ENCODE data around the gene OGFR.

OGFR gene

DNA sequence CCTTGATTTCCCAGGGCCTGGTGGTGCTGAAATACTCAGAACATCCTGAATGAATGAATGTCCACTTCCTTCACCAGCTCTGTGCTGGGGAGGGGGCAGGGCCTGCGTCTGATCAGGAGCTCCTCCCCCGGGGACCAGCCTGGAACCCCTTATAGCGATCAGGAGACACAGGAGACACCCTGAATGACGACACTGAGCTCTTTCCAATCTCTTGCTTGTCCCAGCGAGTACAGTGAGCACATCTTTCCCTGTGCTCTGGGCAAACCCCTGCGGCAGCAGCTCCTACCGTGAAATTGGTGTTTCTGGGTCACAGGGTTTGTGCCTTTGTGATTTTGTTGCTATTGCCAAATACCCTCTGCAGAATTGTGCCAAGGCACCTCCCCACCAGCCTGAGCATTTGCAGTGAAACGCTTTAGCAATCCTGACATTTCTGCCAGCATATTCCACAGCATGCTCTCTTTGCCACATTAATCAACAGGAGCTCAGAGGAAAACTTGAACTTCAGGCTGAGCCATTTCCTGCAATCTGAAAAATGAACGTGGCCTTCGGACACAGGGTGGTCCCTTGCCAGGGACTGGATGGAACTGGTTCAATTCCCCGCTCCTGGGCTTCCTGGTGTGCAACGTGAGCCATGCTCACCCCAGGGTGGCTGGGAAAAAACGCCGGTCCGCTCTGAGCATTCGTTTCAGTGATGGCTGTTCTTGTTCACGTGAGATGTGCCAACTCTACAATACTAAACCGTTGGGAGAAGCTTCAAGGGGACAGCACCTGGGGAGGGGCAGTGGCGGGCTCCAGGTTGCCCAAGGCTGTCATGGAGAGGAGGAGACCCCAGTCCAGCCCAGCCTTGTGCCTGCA, 31.4 kb upstream of the OGFR start:
- DNase-seq (ENCODE audit: insufficient read length, low spot score) (no peak), FAIRE-seq (no peak)
- TF ChIP-seq POLR2AphosphoS5 (IDR thresholded peaks at IDR 0.05; ENCODE audit: low read depth, low read length), result no peak

DNA sequence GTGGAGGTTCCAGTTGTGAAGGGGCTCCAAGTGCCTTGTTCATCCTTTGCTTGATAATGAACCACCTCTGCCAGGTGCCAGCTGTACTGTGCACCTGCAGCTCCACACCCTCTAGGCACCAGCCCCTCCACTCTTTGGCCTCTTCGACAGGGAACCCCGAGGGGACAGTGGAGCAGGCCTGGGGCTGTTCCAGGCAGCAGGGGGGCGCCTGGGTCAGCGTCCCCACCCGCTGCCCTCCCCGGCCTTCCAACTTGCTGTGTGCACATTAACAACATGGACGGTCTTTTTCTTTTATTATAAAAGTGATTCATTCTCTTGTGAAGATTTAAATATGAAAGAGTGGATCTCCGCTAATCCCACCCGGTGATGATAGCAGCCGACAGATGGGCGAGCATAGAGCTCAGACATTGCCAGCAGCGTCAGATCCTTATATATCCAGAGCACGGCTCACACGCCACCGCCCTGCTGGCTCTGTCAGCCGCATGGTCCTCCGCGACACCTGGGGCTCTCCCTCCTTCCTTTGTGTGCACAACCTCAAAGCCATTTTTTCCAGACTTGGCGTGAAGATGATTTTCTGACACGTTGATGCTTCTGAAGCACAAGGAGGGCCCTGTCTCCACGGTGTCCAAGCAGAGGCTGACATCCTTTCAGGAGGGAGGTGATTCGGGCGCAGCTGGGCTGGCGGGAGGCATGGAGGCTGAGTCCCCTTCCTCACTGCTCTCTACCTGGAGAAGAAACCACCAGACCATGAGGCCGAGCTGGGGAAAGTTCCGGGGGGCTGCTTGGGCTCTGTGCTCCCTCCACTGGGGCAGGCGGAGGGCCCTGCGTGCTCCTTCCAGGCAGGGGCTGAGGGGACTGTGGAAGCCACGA, 30.6 kb upstream of the OGFR start:
- FAIRE-seq (no peak), DNase-seq (ENCODE audit: insufficient read length, low spot score) (no peak)
- no peak for TF ChIP-seq SPI1 (IDR thresholded peaks at IDR 0.05; ENCODE audit: low read depth, low read length)
- TF ChIP-seq POU2F2 (IDR thresholded peaks at IDR 0.05; ENCODE audit: low read depth, low read length), result no peak
- no peak for TF ChIP-seq PAX5 (IDR thresholded peaks at IDR 0.05; ENCODE audit: insufficient read depth, low read length, severe bottlenecking)
- no peak for TF ChIP-seq POLR2AphosphoS5 (IDR thresholded peaks at IDR 0.05; ENCODE audit: low read depth, low read length)
- no peak for TF ChIP-seq TAF1 (IDR thresholded peaks at IDR 0.05; ENCODE audit: low read depth, low read length)
- TF ChIP-seq POLR2A (IDR thresholded peaks at IDR 0.05; ENCODE audit: low read depth, low read length), result no peak

DNA sequence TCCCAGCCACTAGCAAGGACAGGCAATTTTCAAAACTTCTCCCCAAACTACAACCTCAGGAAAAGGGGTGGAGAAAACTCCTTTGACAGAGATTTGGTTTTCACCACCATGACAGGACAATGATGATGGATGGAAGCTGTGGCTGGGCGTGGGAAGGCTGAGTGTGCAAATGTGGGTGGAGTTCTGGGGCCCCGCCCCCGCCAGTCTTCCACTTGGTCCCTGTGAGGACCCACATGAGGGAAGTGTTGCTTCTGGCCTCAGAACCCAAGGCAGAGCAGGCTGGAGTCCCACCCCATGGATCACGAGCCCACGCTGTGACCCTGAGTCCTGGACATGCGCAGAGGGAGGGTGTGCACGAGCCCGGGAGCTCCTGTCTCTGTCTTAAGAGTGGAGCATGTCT, 29.9 kb upstream of the OGFR start:
- no peak for TF ChIP-seq POU2F2 (IDR thresholded peaks at IDR 0.05; ENCODE audit: low read depth, low read length)
- no peak for TF ChIP-seq POLR2AphosphoS5 (IDR thresholded peaks at IDR 0.05; ENCODE audit: low read depth, low read length)
- DNase-seq (ENCODE audit: insufficient read length, low spot score), result no peak
- no peak for FAIRE-seq

DNA sequence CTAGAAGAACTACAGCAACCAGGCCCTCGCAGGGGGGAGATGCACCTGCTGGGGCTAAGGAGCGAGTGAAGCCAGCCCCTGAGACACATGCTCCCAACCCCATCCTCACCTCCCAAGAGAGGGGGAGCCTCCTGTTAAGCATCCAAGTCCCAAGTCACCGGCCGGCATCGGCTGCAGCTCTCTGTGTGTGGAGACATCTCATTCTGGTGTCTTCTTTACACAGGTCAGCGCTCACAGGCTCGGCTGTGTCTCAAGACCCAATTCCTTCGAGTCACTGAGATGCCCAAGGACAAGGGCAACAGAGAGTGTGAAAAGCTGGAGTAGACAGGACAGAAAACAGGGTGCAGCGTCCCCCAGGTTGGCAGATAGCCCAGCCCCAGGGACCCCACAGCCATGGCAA, 29.4 kb upstream of the OGFR start:
- no peak for DNase-seq (ENCODE audit: insufficient read length, low spot score)
- FAIRE-seq, result no peak
- TF ChIP-seq POLR2A (IDR thresholded peaks at IDR 0.05; ENCODE audit: low read depth, low read length), result no peak
- no peak for TF ChIP-seq PAX5 (IDR thresholded peaks at IDR 0.05; ENCODE audit: insufficient read depth, low read length, severe bottlenecking)
- TF ChIP-seq POU2F2 (IDR thresholded peaks at IDR 0.05; ENCODE audit: low read depth, low read length), result no peak
- no peak for TF ChIP-seq TAF1 (IDR thresholded peaks at IDR 0.05; ENCODE audit: low read depth, low read length)
- TF ChIP-seq SPI1 (IDR thresholded peaks at IDR 0.05; ENCODE audit: low read depth, low read length), result no peak
- TF ChIP-seq POLR2AphosphoS5 (IDR thresholded peaks at IDR 0.05; ENCODE audit: low read depth, low read length), result no peak

DNA sequence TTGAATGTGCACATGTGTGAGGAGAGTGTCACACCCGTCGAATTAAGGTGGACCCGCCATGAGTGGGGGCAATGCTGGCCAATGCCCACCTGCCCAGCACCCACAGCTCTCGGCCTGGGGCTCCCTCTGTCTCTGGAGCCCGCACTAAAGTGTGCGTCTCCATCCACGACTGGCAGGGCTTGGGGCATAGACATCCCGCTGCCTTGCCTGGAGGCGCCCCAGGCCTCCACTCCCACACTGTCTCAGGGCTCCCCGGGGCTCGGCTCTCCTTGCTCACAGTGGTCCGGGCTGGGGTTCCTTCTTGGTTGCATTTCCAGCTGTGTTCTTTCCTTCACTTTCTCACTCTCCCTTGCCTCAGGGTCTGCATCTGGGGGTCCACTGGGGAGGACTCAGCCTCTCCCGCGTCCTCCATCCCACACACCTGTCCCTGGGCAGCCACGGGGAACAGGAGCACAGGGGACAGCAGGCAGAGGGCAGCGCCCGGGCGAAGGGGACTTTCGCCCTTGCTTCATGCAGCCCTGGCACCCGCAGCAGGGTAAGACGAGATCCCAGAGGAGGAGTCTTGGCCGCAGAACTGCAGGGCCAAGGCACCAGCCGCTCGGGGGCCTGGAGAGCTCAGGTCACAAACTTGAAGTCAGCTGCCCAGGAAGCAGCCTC, 28.5 kb upstream of the OGFR start:
- no peak for DNase-seq (ENCODE audit: insufficient read length, low spot score)
- TF ChIP-seq POU2F2 (IDR thresholded peaks at IDR 0.05; ENCODE audit: low read depth, low read length) (no peak), POLR2AphosphoS5 (IDR thresholded peaks at IDR 0.05; ENCODE audit: low read depth, low read length) (no peak), POLR2A (IDR thresholded peaks at IDR 0.05; ENCODE audit: low read depth, low read length) (no peak), TAF1 (IDR thresholded peaks at IDR 0.05; ENCODE audit: low read depth, low read length) (no peak), SPI1 (IDR thresholded peaks at IDR 0.05; ENCODE audit: low read depth, low read length) (no peak), PAX5 (IDR thresholded peaks at IDR 0.05; ENCODE audit: insufficient read depth, low read length, severe bottlenecking) (no peak)
- no peak for FAIRE-seq

DNA sequence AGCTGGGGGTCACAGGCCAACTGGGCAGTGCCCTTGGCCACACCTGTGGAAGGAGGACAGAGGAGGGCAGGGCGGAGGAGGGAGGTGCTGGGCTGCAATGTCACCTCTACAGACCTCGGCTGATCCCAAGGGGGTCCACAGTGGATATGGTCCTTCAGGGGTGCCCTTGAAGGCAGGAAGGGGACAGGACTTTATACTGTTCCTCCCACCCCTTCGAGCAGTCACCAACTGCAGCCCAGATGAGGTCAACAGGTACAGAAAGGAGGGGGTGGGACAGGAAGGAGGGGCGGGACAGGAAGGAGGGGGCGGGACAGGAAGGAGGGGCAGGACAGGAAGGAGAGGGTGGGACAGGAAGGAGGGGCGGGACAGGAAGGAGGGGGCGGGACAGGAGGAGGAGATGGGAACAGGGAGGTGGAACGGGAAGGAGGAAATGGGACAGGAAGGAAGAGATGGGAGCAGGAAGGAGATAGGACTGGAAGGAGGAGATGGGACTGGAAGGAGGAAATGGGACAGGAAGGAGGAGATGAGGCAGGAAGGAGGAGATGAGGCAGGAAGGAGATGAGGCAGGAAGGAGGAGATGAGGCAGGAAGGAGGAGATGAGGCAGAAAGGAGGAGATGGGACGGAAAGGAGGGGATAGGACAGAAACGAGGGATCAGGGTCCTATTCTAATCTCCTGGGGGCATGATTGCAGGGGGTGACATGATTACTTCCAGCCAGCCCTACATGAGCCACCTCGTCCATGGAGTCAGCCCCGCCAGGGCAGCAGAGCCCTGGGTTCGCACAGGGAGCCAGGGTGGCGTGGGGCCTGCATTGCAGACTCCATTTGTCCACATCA, 27.7 kb upstream of the OGFR start:
- FAIRE-seq (peak; percentile 87), DNase-seq (ENCODE audit: insufficient read length, low spot score) (peak; percentile 87)
- TF ChIP-seq PAX5 (IDR thresholded peaks at IDR 0.05; ENCODE audit: insufficient read depth, low read length, severe bottlenecking), result no peak
- no peak for TF ChIP-seq POU2F2 (IDR thresholded peaks at IDR 0.05; ENCODE audit: low read depth, low read length)
- no peak for TF ChIP-seq TAF1 (IDR thresholded peaks at IDR 0.05; ENCODE audit: low read depth, low read length)
- no peak for TF ChIP-seq POLR2AphosphoS5 (IDR thresholded peaks at IDR 0.05; ENCODE audit: low read depth, low read length)
- no peak for TF ChIP-seq SPI1 (IDR thresholded peaks at IDR 0.05; ENCODE audit: low read depth, low read length)

DNA sequence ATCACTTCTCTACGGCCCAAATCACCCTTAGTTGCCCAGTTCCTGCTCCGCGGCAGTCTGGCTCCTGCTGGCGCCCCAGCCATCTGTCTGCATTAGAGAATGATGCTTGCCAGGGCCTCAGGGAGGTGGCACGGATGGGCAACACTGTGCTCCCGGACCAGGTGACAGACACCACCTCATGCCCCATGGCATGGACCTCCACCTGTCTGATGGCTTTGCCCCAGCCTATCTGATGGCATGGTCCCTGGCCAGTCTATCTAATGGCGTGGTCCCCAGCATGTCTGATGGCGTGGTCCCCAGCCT, 27.2 kb upstream of the OGFR start:
- TF ChIP-seq POLR2AphosphoS5 (IDR thresholded peaks at IDR 0.05; ENCODE audit: low read depth, low read length) (no peak), TAF1 (IDR thresholded peaks at IDR 0.05; ENCODE audit: low read depth, low read length) (no peak), POLR2A (IDR thresholded peaks at IDR 0.05; ENCODE audit: low read depth, low read length) (no peak)
- FAIRE-seq (no peak), DNase-seq (ENCODE audit: insufficient read length, low spot score) (no peak)

DNA sequence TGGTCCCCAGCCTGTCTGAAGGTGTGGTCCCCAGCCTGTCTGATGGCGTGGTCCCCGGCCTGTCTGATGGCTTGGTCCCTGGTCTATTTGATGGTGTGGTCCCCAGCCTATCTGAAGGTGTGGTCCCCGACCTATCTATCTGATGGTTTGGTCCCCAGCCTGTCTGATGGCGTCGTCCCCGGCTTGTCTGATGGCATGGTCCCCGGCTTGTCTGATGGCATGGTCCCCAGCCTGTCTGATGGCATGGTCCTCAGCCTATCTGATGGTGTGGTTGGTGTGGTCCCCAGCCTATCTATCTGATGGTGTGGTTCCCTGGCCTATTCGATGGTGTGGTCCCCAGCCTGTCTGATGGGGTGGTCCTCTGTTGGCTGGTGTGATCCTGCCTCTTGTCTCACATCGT, 26.6 kb upstream of the OGFR start:
- DNase-seq (ENCODE audit: insufficient read length, low spot score) (no peak), FAIRE-seq (no peak)
- no peak for TF ChIP-seq TAF1 (IDR thresholded peaks at IDR 0.05; ENCODE audit: low read depth, low read length)
- TF ChIP-seq SPI1 (IDR thresholded peaks at IDR 0.05; ENCODE audit: low read depth, low read length), result no peak
- TF ChIP-seq POU2F2 (IDR thresholded peaks at IDR 0.05; ENCODE audit: low read depth, low read length), result no peak
- TF ChIP-seq PAX5 (IDR thresholded peaks at IDR 0.05; ENCODE audit: insufficient read depth, low read length, severe bottlenecking), result no peak
- no peak for TF ChIP-seq POLR2AphosphoS5 (IDR thresholded peaks at IDR 0.05; ENCODE audit: low read depth, low read length)
- TF ChIP-seq POLR2A (IDR thresholded peaks at IDR 0.05; ENCODE audit: low read depth, low read length), result no peak
